Measurements from ENCODE around the gene SLC7A6OS.
"Not testable (repeated sequence)": the region's sequence is repeated elsewhere in the genome, so short reads cannot be mapped to it uniquely, and the experiment has no call there.

SLC7A6OS gene

DNA sequence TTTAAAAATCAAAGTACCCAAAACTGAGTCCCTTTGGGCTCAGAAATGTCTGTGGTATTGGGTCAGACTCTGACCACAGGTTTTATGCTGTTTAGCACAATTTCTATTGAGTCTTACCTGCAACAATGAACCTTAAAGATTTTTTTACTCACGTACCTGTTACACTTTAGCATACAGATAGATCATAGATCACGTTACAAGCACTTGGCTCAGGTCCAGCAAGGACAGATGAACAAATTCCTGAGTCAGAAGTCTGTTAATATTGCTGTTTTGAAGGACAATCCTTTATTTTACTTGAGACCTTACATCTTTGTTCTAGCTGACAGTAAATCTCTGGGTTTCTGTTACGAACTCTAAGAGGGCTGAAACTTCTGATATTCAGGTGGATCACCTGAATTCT, 12.8 kb downstream of the SLC7A6OS start:
- no peak for DNase-seq

DNA sequence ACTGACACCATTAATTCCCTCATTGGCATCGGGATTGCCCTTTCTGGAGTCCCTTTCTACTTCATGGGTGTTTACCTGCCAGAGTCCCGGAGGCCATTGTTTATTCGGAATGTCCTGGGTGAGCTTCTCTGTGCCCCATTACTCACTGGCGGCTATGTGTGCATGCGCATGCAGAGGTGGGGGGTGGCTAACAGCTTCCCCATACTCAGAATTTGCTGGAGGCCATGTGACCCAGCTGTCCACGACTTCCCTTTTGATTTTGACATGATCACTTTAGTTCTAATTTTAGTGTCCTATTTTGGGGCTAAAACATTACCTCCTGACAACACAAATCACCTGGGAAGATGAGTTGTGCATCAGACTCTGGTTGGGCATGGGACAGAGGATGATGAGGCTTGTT, 14.1 kb downstream of the SLC7A6OS start:
- DNase-seq, result no peak

DNA sequence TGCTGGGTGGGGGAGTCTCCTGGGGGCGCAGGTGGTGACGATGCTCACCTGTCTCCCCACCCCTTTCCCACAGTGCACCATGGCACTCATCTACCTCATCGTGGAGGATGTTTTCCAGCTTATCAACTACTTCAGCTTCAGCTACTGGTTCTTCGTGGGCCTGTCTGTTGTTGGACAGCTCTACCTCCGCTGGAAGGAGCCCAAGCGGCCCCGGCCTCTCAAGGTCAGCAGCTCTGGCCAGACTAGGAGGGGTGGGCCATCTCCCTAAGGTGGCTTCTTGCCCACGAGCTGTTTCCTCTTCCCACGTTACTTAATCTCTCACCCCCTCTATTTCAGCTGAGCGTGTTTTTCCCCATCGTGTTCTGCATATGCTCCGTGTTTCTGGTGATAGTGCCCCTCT, 14.5 kb downstream of the SLC7A6OS start:
- no peak for DNase-seq

GRCh38 chr16:68292425-68292824, 18.3 kb downstream of the SLC7A6OS start:
- no peak for DNase-seq

GRCh38 chr16:68291227-68291626, 19.5 kb downstream of the SLC7A6OS start:
- no peak for DNase-seq

DNA sequence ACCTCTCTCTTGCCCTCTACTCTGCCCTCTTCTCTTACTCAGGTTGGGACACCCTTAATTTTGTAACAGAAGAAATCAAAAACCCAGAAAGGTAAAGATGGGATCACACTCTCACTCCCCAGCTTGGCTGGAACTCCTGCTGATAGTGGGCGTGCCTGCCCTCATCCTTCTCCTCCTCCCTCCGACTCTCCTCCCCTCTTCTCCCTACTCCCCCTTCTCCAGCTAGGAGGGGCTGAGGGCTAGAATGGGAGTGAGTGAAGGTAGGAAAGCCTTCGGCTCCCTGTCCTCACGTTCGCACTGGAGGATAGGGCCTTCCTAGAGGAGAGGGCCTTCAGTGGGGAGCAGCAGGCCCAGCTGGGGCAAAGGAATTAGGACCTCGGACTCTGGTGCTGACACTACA, 20.3 kb downstream of the SLC7A6OS start:
- no peak for DNase-seq

DNA sequence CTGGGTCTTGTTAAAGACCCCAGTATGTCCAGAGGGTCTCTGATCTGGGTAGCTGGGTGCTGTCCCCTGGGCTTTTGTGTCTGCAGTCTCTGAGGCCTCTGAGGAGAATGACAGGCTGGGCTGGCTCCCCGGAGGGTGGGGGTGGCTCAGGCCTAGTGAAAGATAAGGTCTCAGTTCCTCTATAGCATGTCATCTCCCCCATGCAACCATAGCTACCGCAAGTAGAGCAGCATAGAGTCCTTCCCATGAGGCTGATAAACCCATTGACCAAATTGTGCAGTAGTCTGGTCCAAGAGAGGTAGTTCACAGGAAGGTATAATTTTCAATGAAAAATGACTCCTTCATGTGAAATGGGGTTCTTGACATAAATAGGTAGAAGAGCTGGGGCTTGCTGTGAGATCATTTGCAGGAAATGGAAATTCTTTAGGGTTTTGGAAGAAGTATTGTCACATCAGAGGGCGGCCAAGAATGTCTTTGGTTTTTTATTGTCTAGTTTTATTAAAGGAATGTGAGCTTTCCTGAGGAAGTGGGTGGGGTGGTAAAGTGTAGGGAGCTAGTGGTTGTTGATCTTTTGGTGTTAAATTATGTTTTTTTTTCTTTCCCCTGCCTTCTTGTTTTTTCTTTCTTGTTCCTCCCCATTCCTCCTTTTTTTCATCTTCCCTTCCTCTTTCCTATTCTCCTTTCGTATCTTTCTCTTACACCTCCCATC, 21.0 kb downstream of the SLC7A6OS start:
- peak; percentile 34 for DNase-seq

DNA sequence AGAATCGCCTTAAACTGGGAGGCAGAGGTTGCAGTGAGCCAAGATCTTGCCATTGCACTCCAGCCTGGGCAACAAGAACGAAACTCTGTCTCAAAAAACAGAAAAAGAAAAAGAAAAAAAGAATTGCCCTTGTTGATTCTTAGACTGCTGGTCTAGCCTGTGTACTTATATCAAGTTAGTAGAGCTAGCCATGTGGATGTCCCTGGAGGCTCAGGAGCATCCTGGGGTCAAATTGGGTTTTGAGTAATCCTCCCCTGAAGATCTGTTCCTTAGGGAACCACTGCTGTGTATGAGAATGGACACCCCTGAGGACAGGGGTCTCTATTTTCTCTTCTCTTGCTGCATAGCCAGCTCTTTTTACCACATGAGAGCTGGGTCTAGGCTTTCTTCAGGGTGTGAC, 21.5 kb downstream of the SLC7A6OS start:
- DNase-seq, result no peak

DNA sequence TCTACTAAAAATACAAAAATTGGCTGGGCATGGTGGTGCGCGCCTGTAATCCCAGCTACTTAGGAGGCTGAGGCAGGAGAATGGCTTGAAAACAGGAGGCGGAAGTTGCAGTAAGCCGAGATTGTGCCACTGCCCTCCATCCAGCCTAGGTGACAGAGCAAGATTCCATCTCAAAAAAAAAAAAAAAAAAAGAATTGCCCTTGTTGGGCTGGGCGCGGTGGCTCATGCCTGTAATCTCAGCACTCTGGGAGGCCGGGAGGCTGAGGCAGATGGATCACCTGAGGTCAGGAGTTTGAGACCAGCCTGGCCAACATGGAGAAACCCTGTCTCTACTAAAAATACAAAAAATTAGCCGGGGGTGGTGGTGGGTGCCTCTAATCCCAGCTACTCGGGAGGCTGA, 21.9 kb downstream of the SLC7A6OS start:
- not testable (repeated sequence) for DNase-seq

DNA sequence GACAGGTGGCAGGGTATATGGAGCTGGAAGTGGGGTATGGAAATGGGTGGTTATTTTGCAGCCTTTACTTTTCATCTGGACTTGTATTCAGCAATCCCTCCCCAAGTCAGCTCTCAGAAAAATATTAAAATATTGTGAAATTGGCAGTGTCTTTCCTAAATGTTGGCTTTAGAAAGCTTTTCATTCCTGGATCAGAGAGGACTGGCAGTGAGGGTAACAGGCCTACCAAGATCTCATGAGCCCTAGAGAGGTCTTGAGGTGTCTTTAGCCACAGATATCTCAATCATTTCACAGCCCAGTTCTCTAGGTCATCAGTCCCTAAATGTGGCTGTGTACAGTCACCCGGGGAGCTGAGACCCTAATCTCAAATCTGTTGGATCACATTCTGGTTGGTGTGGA, 22.5 kb downstream of the SLC7A6OS start:
- no peak for DNase-seq

GRCh38 chr16:68287276-68288251, 23.2 kb downstream of the SLC7A6OS start:
- DNase-seq, result no peak

- no peak for DNase-seq
These were observed 24.3 kb downstream of the SLC7A6OS start for GRCh38 chr16:68286153-68287074.

DNA sequence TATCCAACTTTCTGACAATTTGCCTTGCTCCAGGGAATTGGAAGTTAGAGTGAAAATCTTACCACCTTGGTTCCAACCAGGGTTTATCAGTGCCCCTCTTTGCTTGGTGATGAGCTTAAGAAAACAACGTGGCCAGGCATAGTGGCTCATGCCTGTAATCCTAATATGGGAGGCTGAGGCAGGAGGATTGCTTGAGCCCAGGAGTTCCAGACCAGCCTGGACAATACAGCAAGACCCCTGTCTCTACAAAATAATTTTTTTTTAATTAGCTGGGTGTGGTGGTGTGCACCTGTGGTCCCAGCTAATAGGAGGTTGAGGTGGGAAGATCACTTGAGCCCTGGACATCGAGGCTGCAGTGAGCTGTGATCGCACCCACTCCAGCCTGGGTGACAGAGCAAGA, 25.1 kb downstream of the SLC7A6OS start:
- no peak for DNase-seq

GRCh38 chr16:68284847-68285246, 25.9 kb downstream of the SLC7A6OS start:
- DNase-seq, result no peak

DNA sequence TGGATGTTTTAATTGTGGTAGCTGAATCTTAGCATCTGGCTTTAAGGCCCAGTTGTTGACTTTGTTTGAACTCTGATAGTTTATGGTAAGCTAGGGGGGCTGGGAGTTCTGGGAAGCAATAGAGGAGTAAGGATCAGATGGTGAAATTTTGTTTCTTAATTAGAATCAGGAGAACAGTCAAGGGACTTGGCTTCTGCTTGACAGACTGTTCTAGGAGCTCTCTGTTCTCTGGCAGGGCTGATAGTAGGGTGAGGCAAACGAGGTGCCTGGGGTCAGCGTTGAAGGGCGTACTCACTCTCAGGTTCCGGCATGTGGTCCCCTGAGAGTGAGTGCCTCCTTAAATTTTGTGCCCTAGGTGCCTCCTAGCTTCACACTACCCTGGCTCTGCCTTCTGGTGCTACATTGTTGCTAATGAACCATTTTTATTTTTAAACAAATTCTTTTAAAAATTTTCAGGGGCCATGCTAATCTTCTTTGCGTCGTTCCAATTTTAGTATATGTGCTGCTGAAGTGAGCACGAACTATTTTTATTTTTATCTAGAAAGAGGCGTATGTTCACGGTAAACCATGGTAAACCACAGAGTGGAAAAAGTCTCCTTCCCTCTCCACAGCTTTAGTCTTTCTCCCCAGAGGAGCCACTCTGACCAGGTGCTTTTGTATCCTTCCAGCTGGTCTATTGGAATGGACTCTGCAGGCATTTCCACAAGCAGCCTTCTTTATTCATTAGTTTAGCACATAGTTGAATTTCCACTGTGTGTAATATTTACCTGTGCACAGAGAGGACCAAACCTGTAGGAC, 26.7 kb downstream of the SLC7A6OS start:
- DNase-seq, result no peak

- no peak for DNase-seq
These were observed 27.4 kb downstream of the SLC7A6OS start for GRCh38 chr16:68283346-68283745.

- no peak for DNase-seq
These were observed 28.7 kb downstream of the SLC7A6OS start for GRCh38 chr16:68282064-68282452.

- DNase-seq, result no peak
These were observed 29.2 kb downstream of the SLC7A6OS start for GRCh38 chr16:68281368-68282063.

- DNase-seq, result no peak
These were observed 30.8 kb downstream of the SLC7A6OS start for GRCh38 chr16:68279726-68280558.

- DNase-seq, result no peak
These were observed 34.5 kb downstream of the SLC7A6OS start for GRCh38 chr16:68276223-68276622.
